Measurements from ENCODE around the gene FURIN.
"Not testable (repeated sequence)": the region's sequence is repeated elsewhere in the genome, so short reads cannot be mapped to it uniquely, and the experiment has no call there.

The FURIN gene

DNA sequence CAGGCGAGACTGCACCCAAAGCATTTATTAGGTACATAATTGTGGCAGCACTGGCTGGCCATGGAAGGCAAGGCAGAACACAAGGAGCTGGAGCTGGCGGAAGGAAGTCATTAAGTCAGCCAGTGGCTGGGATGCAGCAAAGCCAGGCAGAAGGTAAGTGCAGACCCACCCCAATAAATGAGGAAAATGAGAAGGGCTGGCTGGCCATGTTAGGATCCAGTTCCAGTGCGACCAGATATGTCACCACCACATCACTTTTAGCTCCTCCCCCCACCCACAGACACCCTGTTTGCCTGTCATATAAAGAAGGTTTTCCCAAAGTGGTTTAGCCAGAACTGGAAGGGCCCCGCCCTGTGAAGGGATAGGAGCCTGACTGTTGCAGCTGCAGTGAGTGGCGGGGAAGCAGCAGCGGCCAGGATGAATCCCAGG lies at the start of gene FURIN:
Gene FURIN (plus strand): TSS at position 328 of the 429 bp plus-strand sequence. CDS start 7,153 bp downstream, outside the sequence.
- no peak for DNase-seq

DNA sequence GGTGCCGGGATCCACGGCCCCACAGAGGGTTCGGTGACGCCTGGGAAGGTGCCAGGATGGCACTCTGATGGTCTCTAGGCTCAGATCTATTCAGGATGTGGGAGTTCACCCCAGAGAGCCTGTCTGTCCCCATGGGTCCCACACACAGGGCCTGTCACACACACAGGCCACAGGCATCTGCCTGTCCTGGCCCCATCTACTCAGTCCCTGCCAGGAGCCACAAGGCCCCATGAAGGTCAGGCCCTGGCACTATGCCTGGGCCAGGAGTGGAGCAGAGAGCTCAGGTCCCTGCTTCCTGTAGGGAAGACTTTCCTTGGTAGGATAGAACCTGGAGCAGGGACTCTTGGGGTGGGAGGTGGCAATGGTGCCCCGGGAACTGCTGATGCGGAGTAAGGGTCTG lies 49.0 kb upstream of the FURIN start:
- DNase-seq, result no peak

GRCh38 chr15:90819850-90820249 lies 48.5 kb upstream of the FURIN start:
- DNase-seq, result no peak

- no peak for DNase-seq
Observed at GRCh38 chr15:90820481-90820880, 47.9 kb upstream of the FURIN start.

- no peak for DNase-seq
Observed at GRCh38 chr15:90822204-90822955, 46.0 kb upstream of the FURIN start.

DNA sequence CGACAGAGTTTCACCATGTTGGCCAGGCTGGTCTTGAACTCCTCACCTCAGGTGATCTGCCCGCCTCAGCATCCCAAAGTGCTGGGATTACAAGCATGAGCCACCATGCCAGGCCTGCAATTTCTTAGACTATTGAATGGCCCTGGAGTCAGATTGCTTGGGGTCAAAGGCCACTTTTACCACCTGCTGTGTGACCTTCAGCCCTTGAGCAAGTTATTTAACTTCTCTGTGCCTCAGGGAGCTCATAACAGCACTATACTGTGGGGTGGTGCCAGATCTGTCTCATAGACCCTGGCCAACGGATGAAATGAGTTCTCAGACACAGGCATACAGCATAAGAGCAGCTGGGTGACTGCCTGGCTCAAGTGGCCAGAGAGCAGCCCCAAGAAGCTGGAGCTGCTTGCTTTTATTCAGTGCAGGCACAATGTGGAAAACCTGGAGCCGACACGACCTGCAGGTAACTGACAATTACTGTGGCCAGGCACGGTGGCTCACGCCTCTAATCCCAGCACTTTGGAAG lies 44.9 kb upstream of the FURIN start:
- DNase-seq, result no peak

DNA sequence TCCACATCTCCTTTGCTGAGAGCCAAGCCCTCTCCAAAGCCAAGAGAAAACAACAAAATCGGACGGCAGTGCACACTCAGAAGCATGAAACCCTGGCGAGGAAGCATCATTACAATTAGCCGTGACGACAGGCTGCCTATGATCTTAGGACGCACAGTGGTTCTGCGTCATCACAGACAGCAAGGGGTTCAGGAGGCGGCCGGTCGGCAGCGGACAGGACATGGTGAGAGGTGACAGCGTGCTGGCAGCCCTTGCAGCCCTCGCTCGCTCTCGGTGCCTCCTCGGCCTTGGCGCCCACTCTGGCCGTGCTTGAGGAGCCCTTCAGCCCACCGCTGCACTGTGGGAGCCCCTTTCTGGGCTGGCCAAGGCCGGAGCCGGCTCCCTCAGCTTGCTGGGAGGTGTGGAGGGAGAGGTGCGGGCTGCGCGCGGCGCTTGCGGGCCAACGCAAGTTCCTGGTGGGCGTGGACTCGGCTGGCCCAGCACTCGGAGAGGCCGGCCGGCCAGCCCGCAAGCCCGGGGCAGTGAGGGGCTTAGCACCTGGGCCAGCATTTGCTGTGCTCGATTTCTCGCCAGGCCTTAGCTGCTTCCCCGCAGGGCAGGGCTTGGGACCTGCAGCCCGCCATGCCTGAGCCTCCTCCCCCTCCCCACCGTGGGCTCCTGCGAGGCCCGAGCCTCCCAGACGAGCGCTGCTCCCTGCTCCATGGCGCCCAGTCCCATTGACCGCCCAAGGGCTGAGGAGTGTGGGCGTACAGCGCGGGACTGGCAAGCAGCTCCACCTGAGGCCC lies 43.1 kb upstream of the FURIN start:
- not testable (repeated sequence) for DNase-seq

GRCh38 chr15:90826206-90826885 lies 42.0 kb upstream of the FURIN start:
- DNase-seq, result not testable (repeated sequence)

GRCh38 chr15:90826886-90827435 lies 41.4 kb upstream of the FURIN start:
- no peak for DNase-seq

- DNase-seq, result no peak
Observed at GRCh38 chr15:90828111-90828510, 40.3 kb upstream of the FURIN start.

DNA sequence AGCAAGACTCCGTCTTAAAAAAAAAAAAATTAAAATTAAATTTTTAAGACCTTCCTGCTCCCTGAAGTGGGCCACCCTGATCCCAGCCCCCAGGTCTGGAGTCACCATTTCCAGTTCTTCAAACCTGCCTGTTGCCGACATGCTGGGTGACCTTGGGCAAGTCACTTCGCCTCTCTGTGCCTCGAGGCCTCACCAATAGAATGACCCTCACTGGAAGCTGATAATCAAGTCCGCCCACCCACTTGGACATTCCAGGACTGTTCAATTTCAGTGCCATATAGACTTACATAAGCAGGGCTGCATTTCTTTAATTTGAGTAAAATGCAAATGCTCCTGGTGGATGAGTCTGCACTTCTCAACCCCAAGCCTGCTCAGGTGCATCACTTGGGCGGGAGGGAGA lies 39.3 kb upstream of the FURIN start:
- no peak for DNase-seq

GRCh38 chr15:90829942-90830440 lies 38.4 kb upstream of the FURIN start:
- DNase-seq, result no peak

DNA sequence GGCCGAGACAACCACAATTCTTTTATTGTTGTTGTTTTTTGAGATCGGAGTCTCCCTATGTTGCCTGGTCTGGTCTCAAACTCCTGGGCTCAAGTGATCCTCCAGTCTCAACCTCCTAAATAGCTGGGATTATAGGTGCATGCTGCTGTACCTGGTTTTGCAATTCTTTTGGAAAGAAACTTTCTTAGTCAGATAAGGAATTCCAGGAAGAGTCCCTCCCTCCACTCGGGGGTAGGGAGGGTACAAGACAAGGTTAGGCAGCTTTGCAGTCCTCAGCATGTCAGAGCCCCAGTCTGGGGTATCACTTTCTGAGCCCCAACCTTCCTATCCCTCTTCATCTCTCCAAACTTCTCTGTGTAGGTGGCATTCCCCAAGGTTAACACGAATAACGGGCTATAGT lies 33.8 kb upstream of the FURIN start:
- DNase-seq, result no peak

- no peak for DNase-seq
Observed at GRCh38 chr15:90836296-90836871, 32.0 kb upstream of the FURIN start.

DNA sequence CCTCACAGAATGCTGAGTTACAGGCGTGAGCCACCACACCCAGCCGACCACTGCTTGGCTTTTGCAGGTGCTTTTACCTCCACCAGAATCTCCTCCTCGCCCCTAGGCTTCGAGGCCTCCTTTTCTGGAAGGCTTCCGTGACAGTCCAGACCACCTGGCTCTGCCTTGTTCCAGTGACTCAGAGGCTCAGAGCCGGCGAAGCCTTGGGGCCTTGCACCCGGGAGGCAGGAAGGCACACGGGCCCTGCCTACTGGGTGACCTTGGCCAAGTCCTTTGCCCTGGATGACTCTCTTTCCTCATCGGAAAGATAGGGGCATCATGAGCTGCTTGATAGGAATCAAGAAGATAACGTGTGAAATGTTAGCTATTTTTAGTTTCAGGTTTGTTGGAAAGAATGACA lies 31.3 kb upstream of the FURIN start:
- DNase-seq, result no peak

GRCh38 chr15:90838139-90838538 lies 30.2 kb upstream of the FURIN start:
- peak; percentile 85 for DNase-seq

GRCh38 chr15:90838544-90838943 lies 29.8 kb upstream of the FURIN start:
- DNase-seq, result no peak

DNA sequence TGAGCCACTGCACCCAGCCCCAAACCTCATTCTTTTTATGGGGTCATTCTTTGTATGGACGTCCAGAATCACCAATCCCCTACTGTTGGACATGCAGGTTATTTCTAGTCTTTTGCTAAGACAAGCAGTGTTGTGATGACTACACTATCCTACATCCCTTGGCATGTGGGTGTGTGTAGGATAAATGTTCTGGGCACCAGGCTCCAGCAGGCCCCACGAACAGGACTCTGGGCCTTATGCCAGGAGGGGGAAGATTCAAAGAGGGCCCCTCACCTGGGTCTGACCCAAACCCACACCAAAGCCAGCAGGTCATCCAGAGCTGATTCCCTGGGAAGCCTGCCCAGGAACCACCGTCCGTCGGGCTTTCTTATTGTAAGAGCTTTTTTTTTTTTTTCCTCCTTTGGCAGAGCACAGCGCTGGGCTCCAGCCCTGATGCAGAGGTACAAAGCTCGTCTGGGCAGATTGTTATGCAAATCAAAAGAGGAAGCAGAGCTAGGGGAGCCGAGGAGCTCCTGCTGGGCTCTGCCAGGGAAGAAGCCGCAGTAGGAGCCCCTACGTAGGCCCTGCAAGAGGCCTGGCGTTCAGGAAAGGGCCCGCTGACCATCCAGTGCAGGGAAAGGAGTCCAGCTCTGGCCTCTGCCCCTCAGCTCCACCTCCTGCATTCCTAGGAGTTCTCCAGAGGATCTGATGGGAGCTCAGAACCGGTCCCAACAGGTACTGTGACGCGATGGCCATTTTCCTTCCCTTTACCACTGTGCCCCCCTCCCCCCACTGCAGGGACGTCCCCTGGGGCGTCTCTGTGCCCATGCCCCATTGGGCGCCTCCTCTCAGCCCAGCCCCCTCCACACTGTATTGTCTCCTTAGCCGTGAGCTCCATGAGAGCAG lies 29.0 kb upstream of the FURIN start:
- no peak for DNase-seq

DNA sequence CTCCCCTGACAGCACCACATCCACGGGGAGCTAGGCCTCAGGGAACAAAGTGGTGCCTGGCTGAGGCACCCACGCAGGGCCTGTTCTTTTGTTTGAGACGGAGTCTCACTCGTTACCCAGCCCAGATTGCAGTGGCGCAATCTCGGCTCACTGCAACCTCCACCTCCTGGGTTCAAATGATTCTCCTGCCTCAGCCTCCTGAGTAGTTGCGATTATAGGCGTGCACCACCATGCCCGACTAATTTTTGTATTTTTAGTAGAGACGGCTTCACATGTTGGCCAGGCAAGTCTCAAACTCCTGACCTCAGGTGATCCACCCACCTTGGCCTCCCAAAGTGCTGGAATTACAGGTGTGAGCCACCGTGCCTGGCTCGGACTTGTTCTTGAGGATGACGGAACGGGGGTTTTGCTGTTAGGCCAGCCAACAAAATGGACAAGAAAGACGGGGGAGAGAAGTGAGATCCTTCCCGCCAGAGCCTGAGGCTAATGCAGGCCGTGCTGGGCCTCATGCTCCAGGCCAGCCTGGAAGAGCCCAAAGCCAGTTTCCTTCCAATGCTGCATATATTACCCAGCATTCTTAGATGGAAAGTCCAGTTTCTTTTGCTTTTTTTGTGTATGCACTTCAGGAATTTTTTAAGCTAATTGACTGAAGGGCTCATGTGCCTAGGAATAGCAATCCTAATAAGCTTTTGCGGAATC lies 28.1 kb upstream of the FURIN start:
- DNase-seq, result no peak

DNA sequence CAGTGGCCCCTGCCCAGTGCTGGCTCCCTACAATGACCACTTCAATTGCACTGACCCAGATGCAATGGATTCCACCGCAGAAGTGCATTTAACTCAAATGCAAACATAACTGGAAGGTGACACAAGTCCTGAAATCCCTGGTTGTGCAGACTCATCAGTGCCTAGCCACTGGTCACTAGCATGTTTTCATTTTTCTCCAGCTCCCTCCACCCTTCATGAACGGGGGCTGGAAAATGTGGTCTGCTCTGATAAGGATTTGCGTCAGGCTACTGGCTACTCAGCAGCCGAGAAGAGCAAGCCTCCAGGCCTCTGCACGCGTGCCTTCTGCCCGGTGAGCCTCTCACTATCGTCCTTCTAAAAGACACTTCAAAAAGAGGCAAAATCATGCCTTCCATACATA lies 27.4 kb upstream of the FURIN start:
- DNase-seq, result no peak

DNA sequence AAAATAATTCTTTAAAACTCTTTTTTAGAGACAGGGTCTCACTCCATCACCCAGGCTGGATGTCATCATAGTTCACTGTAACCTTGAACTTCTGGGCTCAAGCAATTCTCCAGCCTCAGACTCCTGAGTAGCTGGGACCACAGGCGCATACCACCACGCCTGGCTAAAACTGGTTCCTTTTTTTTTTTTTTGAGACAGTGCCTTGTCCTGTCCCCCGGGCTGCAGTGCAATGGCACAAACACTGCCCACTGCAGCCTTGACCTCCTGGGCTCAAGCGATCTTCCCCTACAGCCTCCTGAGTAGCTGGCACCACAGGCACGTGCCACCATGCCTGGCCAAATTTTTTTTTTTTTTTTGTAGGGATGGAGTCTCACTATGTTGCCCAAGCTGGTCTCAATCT lies 23.7 kb upstream of the FURIN start:
- DNase-seq, result no peak
